Retina (tissue), 1 donor: ENCODE measurements around the gene PDE4B.

ENCODE experiments used
- DNase-seq: peaks from one replicate; pipeline ENCODE4 v3.0.0-alpha.2; 2016

The PDE4B gene

DNA sequence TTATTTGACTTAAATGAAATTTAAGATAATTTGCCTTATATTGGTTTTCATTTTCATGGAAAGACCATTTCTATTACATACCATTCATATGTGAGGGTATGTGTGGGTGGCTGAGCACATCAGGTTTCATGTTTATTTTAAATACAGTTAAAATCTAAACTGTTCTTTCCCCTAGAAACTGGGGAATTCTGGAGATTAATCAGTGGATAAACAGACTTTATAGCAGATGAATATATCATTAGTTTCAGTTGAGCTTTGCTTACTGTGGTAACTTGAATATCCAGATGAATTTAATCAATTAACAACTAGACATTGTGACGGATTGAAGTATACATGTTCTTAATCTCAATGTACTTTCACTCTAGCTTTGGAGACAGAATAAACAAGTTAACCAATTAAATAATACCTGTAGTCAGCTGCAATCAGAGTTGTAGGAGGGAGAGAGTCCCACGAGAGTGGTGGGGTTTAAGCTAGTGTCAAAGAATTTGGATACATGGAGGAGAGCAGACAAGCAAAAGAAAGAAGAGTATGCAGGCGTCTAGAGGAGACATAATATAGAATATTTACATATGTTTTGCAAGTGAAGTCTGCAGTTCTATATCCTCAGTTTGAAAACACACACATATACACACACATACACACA is 97.6 kb downstream of the PDE4B start:
- no peak for DNase-seq

GRCh38 chr1:65894738-65895605 is 102.3 kb downstream of the PDE4B start:
- no peak for DNase-seq

DNA sequence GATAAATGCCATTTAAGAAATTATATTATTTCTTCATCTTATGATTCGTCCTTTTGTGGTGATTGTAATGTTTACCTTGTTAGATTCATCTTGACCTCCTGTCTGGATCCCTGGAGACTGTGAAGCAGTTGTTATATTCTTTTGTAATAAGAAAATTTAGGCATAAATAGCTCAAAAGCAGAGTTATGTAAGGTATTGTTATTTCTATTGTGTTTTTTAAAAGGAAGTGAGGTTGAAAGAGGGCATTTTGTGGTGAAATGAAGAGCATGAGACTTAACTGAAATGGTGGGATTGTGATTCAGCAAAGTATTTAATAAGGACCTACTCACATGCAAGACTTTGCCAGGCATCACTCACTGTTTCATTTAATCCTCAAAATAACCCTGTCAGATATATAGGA is 104.0 kb downstream of the PDE4B start:
- no peak for DNase-seq

GRCh38 chr1:65897485-65897884 is 104.8 kb downstream of the PDE4B start:
- DNase-seq = no peak

DNA sequence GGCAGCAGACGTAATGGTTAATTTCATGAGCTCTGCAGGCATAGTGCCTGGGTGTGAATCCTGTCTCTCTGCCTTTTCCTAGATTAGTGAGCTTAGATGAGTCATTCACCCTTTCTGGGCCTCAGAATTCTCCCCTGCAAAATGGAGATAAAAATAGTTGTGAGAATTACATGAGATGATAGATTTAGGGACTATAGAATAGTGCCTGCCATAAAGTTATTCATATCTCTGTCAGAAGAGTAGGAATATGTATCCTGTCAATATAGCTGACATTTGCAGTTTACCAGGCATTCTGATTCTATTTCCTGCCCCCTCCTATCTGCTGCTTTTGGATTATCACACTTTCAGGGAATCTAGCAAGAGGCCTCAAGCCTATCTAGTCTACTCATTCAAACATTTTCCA is 112.0 kb downstream of the PDE4B start:
- no peak for DNase-seq

GRCh38 chr1:65910432-65910831 is 117.7 kb downstream of the PDE4B start:
- no peak for DNase-seq

DNA sequence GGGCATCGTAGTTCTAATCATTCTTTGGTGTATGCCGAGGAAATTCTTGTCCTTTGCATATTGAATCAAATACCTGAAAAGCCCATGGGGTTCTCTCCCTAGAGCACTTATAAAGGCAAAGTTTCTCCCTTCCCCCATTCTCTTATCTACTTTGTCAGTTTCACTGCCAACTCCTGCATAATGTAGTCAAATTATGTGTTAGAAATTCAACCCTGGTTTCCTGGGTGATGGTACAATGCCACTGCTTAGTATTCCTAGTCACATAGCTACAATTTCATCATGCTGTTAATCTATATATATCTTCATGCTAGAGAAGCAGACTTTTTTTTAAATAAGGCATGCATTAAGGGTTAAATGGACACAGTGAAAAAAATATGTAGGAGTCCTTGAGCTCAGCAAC is 119.0 kb downstream of the PDE4B start:
- no peak for DNase-seq

DNA sequence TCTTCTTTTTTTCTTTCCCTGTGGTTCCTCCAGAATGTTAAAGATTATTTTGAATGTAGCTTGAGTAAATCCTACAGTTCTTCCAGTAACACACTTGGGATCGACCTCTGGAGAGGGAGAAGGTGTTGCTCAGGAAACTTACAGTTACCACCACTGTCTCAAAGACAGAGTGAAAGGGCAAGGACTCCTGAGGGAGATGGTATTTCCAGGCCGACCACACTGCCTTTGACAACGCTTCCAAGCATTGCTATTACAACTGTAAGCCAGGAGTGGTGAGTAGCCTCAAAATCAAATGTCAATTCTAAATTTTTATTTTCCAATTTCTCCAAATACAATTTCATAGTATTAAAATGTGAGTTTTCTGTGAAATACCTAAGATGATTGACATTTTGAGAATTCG is 125.9 kb downstream of the PDE4B start:
- no peak for DNase-seq

GRCh38 chr1:65921446-65921845 is 128.8 kb downstream of the PDE4B start:
- no peak for DNase-seq

GRCh38 chr1:65924471-65924870 is 131.8 kb downstream of the PDE4B start:
- DNase-seq = no peak

- no peak for DNase-seq
Observed at GRCh38 chr1:65938506-65938905, 145.8 kb downstream of the PDE4B start.

DNA sequence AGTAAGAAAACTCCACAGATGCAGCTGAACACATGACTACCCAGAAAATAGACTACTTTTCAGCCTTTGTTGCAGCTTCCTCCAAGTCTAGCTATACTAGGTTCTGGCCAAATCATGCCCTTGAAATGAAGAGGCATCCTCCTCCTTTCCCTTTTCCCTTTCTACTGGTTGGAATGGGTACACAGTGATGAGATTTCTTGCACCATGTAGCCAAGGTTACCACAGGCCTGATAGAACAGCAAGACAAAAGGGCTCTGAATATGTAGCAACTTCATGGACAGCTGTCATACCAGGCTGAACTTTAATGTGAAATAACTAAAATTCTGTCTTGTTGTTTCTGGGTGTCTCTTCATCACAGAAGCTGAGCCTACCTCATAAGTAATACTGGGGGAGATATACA is 146.5 kb downstream of the PDE4B start:
- no peak for DNase-seq

DNA sequence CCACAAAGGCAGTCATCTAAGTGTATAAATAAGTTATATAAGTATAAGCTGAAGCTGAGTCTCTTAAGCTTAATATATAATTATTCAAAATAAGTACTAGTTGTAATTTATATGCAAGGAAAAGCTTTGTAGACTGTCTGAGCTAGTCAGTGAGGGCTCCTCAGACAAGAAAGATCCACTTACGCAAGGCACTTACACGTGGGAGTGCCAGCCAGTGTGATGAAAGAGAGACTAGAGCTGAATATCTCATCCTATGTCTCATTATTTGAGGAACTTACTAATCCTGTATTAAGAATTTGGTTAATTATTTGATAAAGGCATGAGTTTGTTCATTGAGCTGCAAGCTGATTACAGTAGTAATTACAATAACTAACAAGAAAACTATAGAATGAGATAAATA is 146.9 kb downstream of the PDE4B start:
- DNase-seq = no peak

DNA sequence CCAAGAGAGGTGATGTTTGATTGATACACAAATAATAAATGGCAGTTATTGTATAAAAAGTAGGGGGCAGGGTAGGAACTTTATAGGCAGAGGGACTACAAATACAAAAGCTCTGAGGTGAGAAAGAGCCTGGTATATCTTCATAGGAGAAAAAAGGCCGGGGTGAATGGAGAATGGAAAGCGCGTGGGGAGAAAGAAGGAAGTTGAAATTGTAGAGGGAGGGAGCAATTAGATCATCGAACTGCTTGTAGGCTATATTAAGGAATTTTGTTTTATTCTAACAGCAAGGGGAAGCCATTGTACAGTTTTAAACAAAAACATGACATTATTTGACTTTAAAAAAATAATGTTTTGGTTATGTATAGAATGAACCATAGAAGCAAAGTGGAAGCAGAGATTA is 147.4 kb downstream of the PDE4B start:
- DNase-seq = no peak

GRCh38 chr1:65942476-65942875 is 149.8 kb downstream of the PDE4B start:
- DNase-seq = no peak

GRCh38 chr1:65946376-65946775 is 153.7 kb downstream of the PDE4B start:
- DNase-seq = no peak

DNA sequence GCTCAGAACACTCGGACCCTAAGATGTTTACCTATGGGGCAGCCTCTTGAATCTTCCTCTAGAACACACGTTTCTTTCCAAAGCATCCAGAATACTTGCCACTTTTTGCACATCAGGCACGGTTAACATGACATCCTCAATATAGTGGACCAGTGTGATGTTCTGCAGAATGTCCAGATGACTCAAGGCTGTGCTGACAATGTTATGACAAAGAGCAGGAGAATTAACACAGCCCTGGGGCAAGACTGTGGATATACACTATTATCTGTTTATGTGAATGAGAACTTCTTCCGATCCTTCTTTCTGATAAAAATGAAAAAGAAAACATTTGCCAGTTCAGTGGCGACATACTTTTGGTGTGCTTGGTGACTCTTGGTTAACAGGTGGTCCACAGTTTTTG is 154.3 kb downstream of the PDE4B start:
- DNase-seq = no peak

DNA sequence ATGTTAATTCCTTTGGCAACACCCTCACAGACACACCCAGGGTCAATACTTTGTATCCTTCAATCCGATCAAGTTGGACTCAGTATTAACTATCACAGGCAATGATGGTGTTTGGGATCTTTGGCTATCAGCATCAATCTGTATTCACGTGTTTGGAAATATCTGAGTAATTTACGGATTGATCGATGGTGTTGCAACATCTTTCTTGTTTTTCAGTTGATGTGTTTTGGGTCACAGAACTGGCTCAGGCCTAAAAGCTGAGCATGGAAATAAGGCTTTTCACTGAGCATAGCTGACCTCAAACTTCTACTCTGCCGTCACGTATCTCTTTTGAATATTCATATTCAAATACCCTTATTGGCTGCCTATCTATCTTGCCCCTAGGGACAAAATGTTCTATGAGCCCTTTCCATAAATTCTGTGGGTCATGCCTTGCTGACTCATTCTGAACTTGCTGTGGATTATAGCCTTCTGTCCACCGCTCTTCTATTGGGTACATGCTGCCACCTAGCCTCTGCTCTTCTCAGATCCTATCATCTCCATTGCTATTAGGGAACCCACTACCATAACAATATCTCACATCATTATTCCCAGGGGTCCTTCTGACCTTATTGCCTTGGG is 156.0 kb downstream of the PDE4B start:
- DNase-seq = no peak

DNA sequence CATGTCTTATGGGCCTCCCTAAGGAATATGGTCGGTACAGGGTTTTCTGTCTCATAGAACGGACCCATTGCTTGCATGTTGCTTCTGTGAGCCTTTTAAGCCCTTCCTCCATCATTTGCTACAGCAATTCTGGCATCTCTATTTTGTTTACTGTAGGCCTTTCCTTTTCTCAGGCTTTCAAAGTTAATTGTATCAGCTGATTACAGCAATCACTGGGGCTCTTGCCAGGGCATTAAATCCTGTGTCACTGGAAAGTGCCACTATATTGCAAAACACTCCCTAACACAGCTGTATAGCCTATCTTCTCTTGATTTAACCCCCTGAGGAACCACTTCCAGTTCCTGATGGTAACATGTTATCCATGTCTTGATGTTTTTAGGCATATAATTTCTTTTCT is 156.5 kb downstream of the PDE4B start:
- no peak for DNase-seq

DNA sequence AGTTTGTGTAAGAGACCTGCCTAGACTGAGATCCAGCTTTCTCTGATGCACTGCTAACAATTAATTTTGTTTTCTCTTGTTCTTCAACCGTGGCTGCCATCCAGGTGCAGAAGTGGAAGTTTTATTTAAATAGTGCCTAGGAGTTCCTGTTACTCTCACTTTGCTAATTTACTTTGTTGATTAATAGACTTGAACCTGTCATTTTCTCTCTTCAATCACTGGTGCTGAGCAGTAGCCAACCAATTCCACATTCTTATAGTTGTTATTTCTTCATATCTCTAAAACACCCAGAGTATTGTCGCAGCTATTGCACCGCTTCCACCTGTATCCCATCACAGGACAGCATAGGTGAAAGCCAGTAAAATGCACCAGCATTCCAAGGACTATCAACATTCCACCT is 157.2 kb downstream of the PDE4B start:
- DNase-seq = no peak

GRCh38 chr1:65952696-65953095 is 160.0 kb downstream of the PDE4B start:
- DNase-seq = no peak

GRCh38 chr1:65953170-65953569 is 160.5 kb downstream of the PDE4B start:
- DNase-seq = no peak

DNA sequence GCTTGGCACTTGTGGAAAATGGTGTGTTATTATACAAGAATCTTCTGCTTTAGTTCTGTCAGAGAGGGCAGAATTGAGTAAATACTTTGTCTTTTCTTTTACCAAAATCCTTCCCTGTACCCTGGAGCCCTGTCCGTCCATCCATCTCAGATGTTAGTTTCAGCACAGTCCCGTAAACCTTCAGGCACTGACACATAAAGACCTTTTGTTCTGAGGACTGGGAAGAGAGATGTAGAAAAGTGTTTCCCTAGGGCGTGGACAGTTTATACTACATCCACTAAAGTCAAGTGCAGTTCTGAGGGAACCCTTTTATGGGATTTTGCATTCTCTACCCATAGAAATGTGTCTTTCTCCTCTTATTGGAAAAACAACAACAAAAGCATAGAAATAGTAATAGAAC is 162.4 kb downstream of the PDE4B start:
- DNase-seq = no peak

GRCh38 chr1:65955503-65955902 is 162.8 kb downstream of the PDE4B start:
- no peak for DNase-seq
